MM.1S (cell line): Measurements from ENCODE around the gene OR7C1.

Experiments used
- EZH2 ChIP-seq: fragments of 300-600 bp; sonication (generic); optimal IDR thresholded peaks from 2 replicates; pipeline ENCODE3; 2017; ENCODE audit warnings: low read depth, mild to moderate bottlenecking, antibody characterized with exemption, low read length, mixed read lengths
- TF ChIP-seq, protein P1 (sequence below): fragments of 300-600 bp; sonication (generic); IDR thresholded peaks from 2 replicates; pipeline ENCODE4 v1.5.1; 2016; ENCODE audit warnings: antibody characterized with exemption, low read length, mixed read lengths

DNA sequence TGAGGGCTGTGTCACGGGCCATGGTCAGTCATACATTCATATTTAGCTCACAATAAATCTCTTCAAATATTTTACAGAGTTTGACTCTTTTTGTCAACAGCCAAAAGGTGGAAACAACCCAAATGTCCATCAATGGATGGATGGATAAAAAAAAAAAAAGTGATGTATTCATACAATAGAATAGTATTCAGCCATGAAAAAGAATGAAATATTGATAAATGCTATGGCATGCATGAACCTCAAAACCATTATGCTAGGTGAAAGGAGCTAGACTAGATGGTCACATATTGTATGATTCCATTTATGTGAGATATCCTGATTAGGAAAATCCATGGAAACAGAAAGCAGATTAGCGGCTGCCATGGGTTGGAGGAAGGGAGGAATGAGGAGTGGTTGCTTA, 72.9 kb downstream of the OR7C1 start:
- TF ChIP-seq, protein P1, sequence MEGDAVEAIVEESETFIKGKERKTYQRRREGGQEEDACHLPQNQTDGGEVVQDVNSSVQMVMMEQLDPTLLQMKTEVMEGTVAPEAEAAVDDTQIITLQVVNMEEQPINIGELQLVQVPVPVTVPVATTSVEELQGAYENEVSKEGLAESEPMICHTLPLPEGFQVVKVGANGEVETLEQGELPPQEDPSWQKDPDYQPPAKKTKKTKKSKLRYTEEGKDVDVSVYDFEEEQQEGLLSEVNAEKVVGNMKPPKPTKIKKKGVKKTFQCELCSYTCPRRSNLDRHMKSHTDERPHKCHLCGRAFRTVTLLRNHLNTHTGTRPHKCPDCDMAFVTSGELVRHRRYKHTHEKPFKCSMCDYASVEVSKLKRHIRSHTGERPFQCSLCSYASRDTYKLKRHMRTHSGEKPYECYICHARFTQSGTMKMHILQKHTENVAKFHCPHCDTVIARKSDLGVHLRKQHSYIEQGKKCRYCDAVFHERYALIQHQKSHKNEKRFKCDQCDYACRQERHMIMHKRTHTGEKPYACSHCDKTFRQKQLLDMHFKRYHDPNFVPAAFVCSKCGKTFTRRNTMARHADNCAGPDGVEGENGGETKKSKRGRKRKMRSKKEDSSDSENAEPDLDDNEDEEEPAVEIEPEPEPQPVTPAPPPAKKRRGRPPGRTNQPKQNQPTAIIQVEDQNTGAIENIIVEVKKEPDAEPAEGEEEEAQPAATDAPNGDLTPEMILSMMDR = no peak
- no peak for TF ChIP-seq EZH2
